Rectal smooth muscle tissue (tissue), 1 donor: ENCODE results near the gene AUNIP.

Experiments used
- H3K27ac ChIP-seq: one replicate; pipeline ENCODE4 v1.7.0; 2013; ENCODE audit warnings: low read depth, low read length, inconsistent platforms
- H3K27me3 ChIP-seq: one replicate; pipeline ENCODE4 v1.7.0; 2013; ENCODE audit warnings: low read length; ENCODE audit not compliant: control insufficient read depth, insufficient read depth
- H3K36me3 ChIP-seq: one replicate; pipeline ENCODE4 v1.7.0; 2013; ENCODE audit warnings: low read length; ENCODE audit not compliant: control insufficient read depth, insufficient read depth
- H3K4me1 ChIP-seq: one replicate; pipeline ENCODE4 v1.7.0; 2013; ENCODE audit warnings: low read length; ENCODE audit not compliant: control insufficient read depth, insufficient read depth
- H3K4me3 ChIP-seq: one replicate; pipeline ENCODE4 v1.7.0; 2013; ENCODE audit warnings: low read length
- H3K9ac ChIP-seq: one replicate; pipeline ENCODE4 v1.7.0; 2013; ENCODE audit warnings: low read length

AUNIP gene

GRCh38 chr1:25829046-25829445, 30.2 kb downstream of the AUNIP start:
- H3K4me1 ChIP-seq: no peaks in the 10 kb centered on the region
- H3K9ac ChIP-seq: no peak overlapping the region
- no peak overlapping the region for H3K27ac ChIP-seq
- no peaks in the 10 kb centered on the region for H3K27me3 ChIP-seq
- H3K4me3 ChIP-seq: no peak overlapping the region
- peaks cover 50% of the 10 kb centered on the region for H3K36me3 ChIP-seq

DNA sequence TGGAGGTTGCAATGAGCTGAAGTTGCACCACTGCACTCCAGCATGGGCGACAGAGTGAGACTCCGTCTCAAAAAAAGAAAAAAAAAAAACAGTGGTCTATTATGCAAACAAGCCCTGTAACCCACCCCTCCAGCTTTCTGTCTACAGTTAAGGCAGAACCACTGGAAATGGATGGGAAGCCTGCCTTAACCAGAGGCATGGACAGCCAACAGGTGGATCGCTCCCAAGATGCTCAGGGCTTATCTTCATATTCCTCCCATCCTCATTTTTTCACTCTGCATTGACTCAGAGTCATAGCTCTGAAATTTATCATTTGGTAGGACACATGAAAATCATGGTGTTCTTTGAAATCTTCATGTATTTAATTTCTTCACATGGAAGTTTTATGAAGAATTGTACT, 30.8 kb downstream of the AUNIP start:
- no peaks in the 10 kb centered on the region for H3K27me3 ChIP-seq
- peaks cover 50% of the 10 kb centered on the region for H3K36me3 ChIP-seq
- H3K4me3 ChIP-seq: no peak overlapping the region
- H3K9ac ChIP-seq: no peak overlapping the region
- H3K4me1 ChIP-seq: no peaks in the 10 kb centered on the region
- no peak overlapping the region for H3K27ac ChIP-seq

- no peak overlapping the region for H3K4me3 ChIP-seq
- H3K27ac ChIP-seq: no peak overlapping the region
- no peak overlapping the region for H3K9ac ChIP-seq
- H3K36me3 ChIP-seq: peaks cover 33% of the 10 kb centered on the region
- H3K27me3 ChIP-seq: no peaks in the 10 kb centered on the region
- peaks cover 5% of the 10 kb centered on the region for H3K4me1 ChIP-seq
Observed at GRCh38 chr1:25826571-25826970, 32.7 kb downstream of the AUNIP start.

GRCh38 chr1:25825605-25826004, 33.7 kb downstream of the AUNIP start:
- no peak overlapping the region for H3K9ac ChIP-seq
- H3K27ac ChIP-seq: no peak overlapping the region
- no peak overlapping the region for H3K4me3 ChIP-seq
- peaks cover 11% of the 10 kb centered on the region for H3K4me1 ChIP-seq
- no peaks in the 10 kb centered on the region for H3K27me3 ChIP-seq
- peaks cover 24% of the 10 kb centered on the region for H3K36me3 ChIP-seq

DNA sequence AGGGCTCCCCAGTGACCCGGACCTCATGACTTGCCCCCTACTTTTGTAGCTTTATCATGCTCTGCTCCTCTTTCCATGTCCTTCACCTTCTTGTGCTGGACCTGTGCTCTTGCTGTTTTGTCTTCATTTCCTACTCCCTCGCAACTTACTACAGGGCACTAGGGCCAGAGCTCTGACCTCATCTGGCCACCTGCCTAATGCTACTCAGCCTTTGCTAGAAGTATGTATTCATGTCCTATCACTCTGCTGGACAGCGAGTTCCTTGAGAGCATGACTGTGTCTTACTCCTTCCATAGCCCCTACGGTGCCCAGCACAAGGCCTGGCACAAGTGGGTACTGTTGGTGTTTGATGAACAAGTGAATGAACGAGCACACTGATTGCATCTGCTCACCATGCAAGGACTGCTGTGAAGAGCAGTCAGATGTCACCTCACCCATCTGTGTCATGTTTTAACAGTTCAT, 37.6 kb downstream of the AUNIP start:
- Histone ChIP-seq H3K9ac (no peak overlapping the region), H3K4me1 (peaks cover 20% of the 10 kb centered on the region), H3K27me3 (no peaks in the 10 kb centered on the region), H3K4me3 (peak overlapping the region; percentile 5), H3K36me3 (peaks cover 6% of the 10 kb centered on the region), H3K27ac (no peak overlapping the region)

GRCh38 chr1:25821112-25821476, 38.2 kb downstream of the AUNIP start:
- peaks cover under 1% of the 10 kb centered on the region for H3K36me3 ChIP-seq
- H3K27ac ChIP-seq: no peak overlapping the region
- peaks cover 20% of the 10 kb centered on the region for H3K4me1 ChIP-seq
- peak overlapping the region; percentile 89 for H3K9ac ChIP-seq
- H3K4me3 ChIP-seq: peak overlapping the region; percentile 97
- H3K27me3 ChIP-seq: no peaks in the 10 kb centered on the region

DNA sequence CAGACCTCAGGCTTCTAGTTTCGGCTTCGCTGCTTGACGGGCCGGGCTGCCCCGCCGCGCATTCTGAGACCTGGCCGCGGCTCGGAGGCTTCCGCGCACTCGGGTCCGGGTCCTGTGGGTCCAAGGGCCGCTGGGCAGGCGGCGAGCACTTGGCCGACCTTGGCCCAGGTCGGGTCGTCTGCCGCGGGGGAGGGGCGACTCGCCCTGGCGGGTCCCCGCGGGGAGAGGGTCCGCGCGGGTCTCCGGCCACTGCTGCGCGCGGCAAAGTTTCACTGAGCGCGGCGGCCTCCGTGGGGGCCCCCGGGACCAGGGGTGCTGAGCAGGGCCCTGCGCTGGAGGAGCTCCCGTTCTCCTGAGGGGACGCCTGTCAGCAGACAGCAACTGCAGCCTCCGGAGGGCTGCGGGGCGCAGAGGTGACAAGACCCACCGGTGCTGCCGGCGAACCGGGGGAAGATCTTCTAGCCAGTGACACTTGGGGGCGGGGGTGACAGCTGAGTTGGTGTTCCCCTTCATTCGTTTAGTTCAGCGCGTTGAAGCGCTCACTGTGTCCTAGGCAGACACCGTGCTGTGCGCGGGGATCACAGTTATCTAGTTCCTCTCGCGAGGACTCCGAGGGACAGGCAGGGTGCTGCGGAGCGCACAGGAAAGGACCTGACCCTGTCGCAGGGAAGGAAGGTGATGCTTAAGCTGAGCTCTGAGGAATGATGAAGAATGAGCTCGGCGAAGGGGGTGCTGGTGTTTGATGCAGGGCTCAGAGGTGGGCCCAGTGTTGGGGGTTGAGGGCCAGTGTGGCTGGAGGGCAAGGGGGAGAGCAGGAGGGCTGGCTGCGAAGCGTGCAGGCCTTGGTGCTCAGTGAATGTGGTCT, 38.8 kb downstream of the AUNIP start:
- peak overlapping the region; percentile 89 for H3K9ac ChIP-seq
- H3K4me3 ChIP-seq: peak overlapping the region; percentile 97
- H3K27ac ChIP-seq: peak overlapping the region; percentile 89
- no peaks in the 10 kb centered on the region for H3K27me3 ChIP-seq
- H3K4me1 ChIP-seq: peaks cover 20% of the 10 kb centered on the region
- H3K36me3 ChIP-seq: no peaks in the 10 kb centered on the region

GRCh38 chr1:25819491-25820246, 39.6 kb downstream of the AUNIP start, which contains the start of gene MTFR1L:
Gene MTFR1L (plus strand): TSS chr1:25819954. CDS start chr1:25823105, 3,151 bp downstream.
- H3K36me3 ChIP-seq: no peaks in the 10 kb centered on the region
- H3K9ac ChIP-seq: peak within 1 kb of the TSS; percentile 94
- H3K4me1 ChIP-seq: peaks cover 20% of the 10 kb centered on the region
- peak within 1 kb of the TSS; percentile 97 for H3K4me3 ChIP-seq
- peak within 1 kb of the TSS; percentile 89 for H3K27ac ChIP-seq
- H3K27me3 ChIP-seq: no peaks in the 10 kb centered on the region

- Histone ChIP-seq H3K27ac (no peak overlapping the region), H3K27me3 (no peaks in the 10 kb centered on the region), H3K4me3 (peak overlapping the region; percentile 97), H3K36me3 (peaks cover 4% of the 10 kb centered on the region), H3K4me1 (peaks cover 20% of the 10 kb centered on the region), H3K9ac (no peak overlapping the region)
Observed at GRCh38 chr1:25818569-25818968, 40.7 kb downstream of the AUNIP start.

- Histone ChIP-seq H3K9ac (no peak overlapping the region), H3K4me1 (peaks cover 20% of the 10 kb centered on the region), H3K4me3 (no peak overlapping the region), H3K27ac (no peak overlapping the region), H3K36me3 (peaks cover 4% of the 10 kb centered on the region), H3K27me3 (no peaks in the 10 kb centered on the region)
Observed at GRCh38 chr1:25817840-25818501, 41.3 kb downstream of the AUNIP start.

GRCh38 chr1:25816112-25816718, 43.0 kb downstream of the AUNIP start:
- Histone ChIP-seq H3K36me3 (peaks cover 4% of the 10 kb centered on the region), H3K9ac (no peak overlapping the region)

More at GRCh38 chr1:25816112-25816718, 43.0 kb downstream of the AUNIP start:
- Histone ChIP-seq H3K4me3 (no peak overlapping the region), H3K4me1 (peaks cover 12% of the 10 kb centered on the region), H3K27ac (no peak overlapping the region), H3K27me3 (no peaks in the 10 kb centered on the region)
